HEK293T (cell line): ENCODE data around the gene NKPD1.

Source experiments
- CTCF ChIA-PET: fragments of 350-600 bp; formaldehyde crosslinking; extraction: SDS; loops from one replicate; lab custom pipeline; 2021; ENCODE audit warnings: antibody characterized with exemption, inconsistent platforms; lab: Yijun Ruan, JAX
- POLR2A ChIA-PET: fragments of 350-600 bp; formaldehyde crosslinking; extraction: SDS; loops from one replicate; lab custom pipeline; 2020; ENCODE audit warnings: antibody characterized with exemption, inconsistent platforms; lab: Yijun Ruan, JAX
- DNase-seq: peaks from one replicate; pipeline ENCODE4 v3.0.0; 2012; ENCODE audit warnings: mixed read lengths; ENCODE audit errors: extremely low spot score
- ARNT ChIP-seq: fragments of 450-650 bp; IDR thresholded peaks from 2 replicates; pipeline ENCODE4 v1.6.1; 2017; ENCODE audit warnings: mild to moderate bottlenecking
- BHLHE40 ChIP-seq: fragments of 450-650 bp; IDR thresholded peaks from 2 replicates; pipeline ENCODE4 v1.6.1; 2016; ENCODE audit warnings: mild to moderate bottlenecking, moderate library complexity, borderline replicate concordance
- CTBP1 ChIP-seq: fragments of 450-650 bp; IDR thresholded peaks from 2 replicates; pipeline ENCODE4 v1.6.1; 2016; ENCODE audit warnings: borderline replicate concordance
- ELF4 ChIP-seq: fragments of 450-650 bp; IDR thresholded peaks from 2 replicates; pipeline ENCODE4 v1.6.1; 2017; ENCODE audit warnings: antibody characterized with exemption
- FOXA1 ChIP-seq: fragments of 450-650 bp; IDR thresholded peaks from 2 replicates; pipeline ENCODE4 v1.6.1; 2016; ENCODE audit warnings: mild to moderate bottlenecking
- FOXK2 ChIP-seq: fragments of 450-650 bp; IDR thresholded peaks from 2 replicates; pipeline ENCODE4 v1.6.1; 2016; ENCODE audit warnings: mild to moderate bottlenecking
- FOXM1 ChIP-seq: fragments of 450-650 bp; IDR thresholded peaks from 2 replicates; pipeline ENCODE4 v1.6.1; 2017; ENCODE audit warnings: mild to moderate bottlenecking, borderline replicate concordance
- HDGF ChIP-seq: fragments of 450-650 bp; IDR thresholded peaks from 2 replicates; pipeline ENCODE4 v1.6.1; 2017; ENCODE audit warnings: antibody characterized with exemption, borderline replicate concordance
- L3MBTL2 ChIP-seq: fragments of 450-650 bp; conservative IDR thresholded peaks from 2 replicates; pipeline ENCODE4 v1.6.1; 2016; ENCODE audit warnings: mild to moderate bottlenecking
- LEF1 ChIP-seq: fragments of 450-650 bp; IDR thresholded peaks from 2 replicates; pipeline ENCODE4 v1.6.1; 2017; ENCODE audit warnings: mild to moderate bottlenecking, borderline replicate concordance
- NFRKB ChIP-seq: fragments of 450-650 bp; IDR thresholded peaks from 2 replicates; pipeline ENCODE4 v1.6.1; 2016; ENCODE audit warnings: mild to moderate bottlenecking, moderate library complexity
- SP1 ChIP-seq: fragments of 450-650 bp; IDR thresholded peaks from 2 replicates; pipeline ENCODE4 v1.6.1; 2017
- SUZ12 ChIP-seq: fragments of 450-650 bp; IDR thresholded peaks from 2 replicates; pipeline ENCODE4 v1.6.1; 2016; ENCODE audit warnings: mild to moderate bottlenecking
- TARDBP ChIP-seq: fragments of 450-650 bp; IDR thresholded peaks from 2 replicates; pipeline ENCODE4 v1.6.1; 2016
- ZNF384 ChIP-seq: fragments of 450-650 bp; IDR thresholded peaks from 2 replicates; pipeline ENCODE4 v1.6.1; 2016
- TF ChIP-seq, protein P1 (sequence below): fragments of 450-650 bp; IDR thresholded peaks from 2 replicates; pipeline ENCODE4 v1.6.1; 2016

NKPD1 gene

GRCh38 chr19:45159971-45160324, 834 bp downstream of the NKPD1 start:
- no peak for DNase-seq
- no peak for TF ChIP-seq BHLHE40
- no peak for TF ChIP-seq FOXM1
- TF ChIP-seq, protein P1, sequence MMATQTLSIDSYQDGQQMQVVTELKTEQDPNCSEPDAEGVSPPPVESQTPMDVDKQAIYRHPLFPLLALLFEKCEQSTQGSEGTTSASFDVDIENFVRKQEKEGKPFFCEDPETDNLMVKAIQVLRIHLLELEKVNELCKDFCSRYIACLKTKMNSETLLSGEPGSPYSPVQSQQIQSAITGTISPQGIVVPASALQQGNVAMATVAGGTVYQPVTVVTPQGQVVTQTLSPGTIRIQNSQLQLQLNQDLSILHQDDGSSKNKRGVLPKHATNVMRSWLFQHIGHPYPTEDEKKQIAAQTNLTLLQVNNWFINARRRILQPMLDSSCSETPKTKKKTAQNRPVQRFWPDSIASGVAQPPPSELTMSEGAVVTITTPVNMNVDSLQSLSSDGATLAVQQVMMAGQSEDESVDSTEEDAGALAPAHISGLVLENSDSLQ = no peak
- TF ChIP-seq CTBP1 = no peak
- TF ChIP-seq SP1 = no peak
- no peak for TF ChIP-seq ELF4
- ChIA-PET POLR2A (no interaction called here), CTCF (no interaction called here)

- TF ChIP-seq, protein P1 = no peak
- TF ChIP-seq ZNF384 (no peak), FOXA1 (no peak), L3MBTL2 (no peak), FOXM1 (no peak), SUZ12 (no peak), HDGF (no peak), CTBP1 (no peak), ELF4 (no peak), BHLHE40 (no peak), FOXK2 (no peak), NFRKB (no peak), TARDBP (no peak), SP1 (no peak), LEF1 (no peak), ARNT (no peak)
- DNase-seq = no peak
- POLR2A ChIA-PET = no interaction called here
- CTCF ChIA-PET = no interaction called here
Observed at GRCh38 chr19:45159210-45159970, 1.4 kb downstream of the NKPD1 start.

GRCh38 chr19:45158503-45159209, 2.1 kb downstream of the NKPD1 start:
- no peak for TF ChIP-seq NFRKB
- CTCF ChIA-PET = no interaction called here
- POLR2A ChIA-PET = no interaction called here
- DNase-seq = no peak

DNA sequence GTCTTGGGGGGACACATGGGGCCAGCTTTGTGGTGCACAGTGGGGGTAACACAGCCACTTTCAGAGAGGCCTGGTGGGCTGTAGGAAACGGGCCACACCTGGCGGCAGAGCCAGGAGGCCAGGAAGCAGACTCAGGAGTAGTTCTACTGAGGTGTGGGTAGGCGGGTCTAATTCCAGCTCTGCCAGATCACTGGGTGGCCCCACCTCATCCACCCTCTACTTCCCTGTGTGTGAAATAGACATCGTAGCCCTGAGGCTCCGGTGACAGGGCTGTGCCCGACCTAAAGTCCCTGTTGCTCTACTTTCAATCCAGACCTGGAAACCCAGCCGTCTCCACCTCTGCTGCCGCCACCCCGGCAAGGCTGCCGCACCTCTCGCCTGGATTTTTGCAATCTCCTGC, 4.0 kb downstream of the NKPD1 start:
- POLR2A ChIA-PET = no interaction called here
- no peak for DNase-seq
- TF ChIP-seq SUZ12 (no peak), ZNF384 (no peak), FOXK2 (no peak), TARDBP (no peak), CTBP1 (no peak), NFRKB (no peak), LEF1 (no peak), BHLHE40 (no peak)
- CTCF ChIA-PET = no interaction called here

- TF ChIP-seq ARNT = no peak
- no peak for TF ChIP-seq FOXM1
- TF ChIP-seq, protein P1 = peak; percentile 45; the same call in 1 of the 2 replicates
- no peak for DNase-seq
- POLR2A ChIA-PET = interaction anchor here (1.3 kb wide), 1 partner anchor 22 kb away, joined by 3 read pairs; the partner anchor contains the start of genes BLOC1S3 and TRAPPC6A
- CTCF ChIA-PET = no interaction called here
Observed at GRCh38 chr19:45156011-45156630, 4.7 kb downstream of the NKPD1 start.

GRCh38 chr19:45154064-45154827, 6.5 kb downstream of the NKPD1 start:
- TF ChIP-seq ELF4 (no peak), FOXM1 (no peak), FOXK2 (no peak), L3MBTL2 (no peak), CTBP1 (no peak), ZNF384 (no peak), SUZ12 (no peak), FOXA1 (no peak), SP1 (no peak), NFRKB (no peak), TARDBP (no peak), BHLHE40 (no peak), LEF1 (no peak), ARNT (no peak), HDGF (no peak)
- TF ChIP-seq, protein P1 = no peak
- ChIA-PET POLR2A (no interaction called here), CTCF (interaction anchor here (1.0 kb wide), 1 partner anchor 323 kb away, joined by 3 read pairs; no protein-coding TSS in a partner anchor)
- DNase-seq = peak; percentile 38
